BLaER1 treated with 17β-estradiol and CSF1 and Interleukin-3, amounts not matched to agents 10 nM and 100 nM (cell line): ENCODE measurements around the gene COG8.

Source experiments
- H3K27ac ChIP-seq, 11 experiments: shearing (Covaris generic); formaldehyde crosslinking; 2 replicates each; pipeline ENCODE4 v1.8.1; 2022
- H3K27me3 ChIP-seq, 11 experiments: shearing (Covaris generic); formaldehyde crosslinking; 2 replicates each; pipeline ENCODE4 v1.8.1; 2022
- H3K36me3 ChIP-seq, 11 experiments: shearing (Covaris generic); formaldehyde crosslinking; 2 replicates each; pipeline ENCODE4 v1.8.1; 2022
- H3K4me1 ChIP-seq, 10 experiments: shearing (Covaris generic); formaldehyde crosslinking; 2 replicates each; pipeline ENCODE4 v1.8.1; 2022
- H3K4me2 ChIP-seq, 11 experiments: shearing (Covaris generic); formaldehyde crosslinking; 2 replicates each; pipeline ENCODE4 v1.8.1; 2022
- H3K4me3 ChIP-seq, 10 experiments: shearing (Covaris generic); formaldehyde crosslinking; 2 replicates each; pipeline ENCODE4 v1.8.1; 2022
- H3K9ac ChIP-seq, 11 experiments: shearing (Covaris generic); formaldehyde crosslinking; 2 replicates each; pipeline ENCODE4 v1.8.1; 2022
- H3K9me3 ChIP-seq, 11 experiments: shearing (Covaris generic); formaldehyde crosslinking; replicated peaks in 1 of 11; 2 replicates each; pipeline ENCODE4 v1.8.1; 2022
- H4K20me1 ChIP-seq, 11 experiments: shearing (Covaris generic); formaldehyde crosslinking; 2 replicates each; pipeline ENCODE4 v1.8.1; 2022
- Cebpa-rat ChIP-seq, 11 experiments: shearing (Covaris generic); IDR thresholded peaks; 2 replicates each; pipeline ENCODE4 v1.8.1; 2022

Gene COG8

DNA sequence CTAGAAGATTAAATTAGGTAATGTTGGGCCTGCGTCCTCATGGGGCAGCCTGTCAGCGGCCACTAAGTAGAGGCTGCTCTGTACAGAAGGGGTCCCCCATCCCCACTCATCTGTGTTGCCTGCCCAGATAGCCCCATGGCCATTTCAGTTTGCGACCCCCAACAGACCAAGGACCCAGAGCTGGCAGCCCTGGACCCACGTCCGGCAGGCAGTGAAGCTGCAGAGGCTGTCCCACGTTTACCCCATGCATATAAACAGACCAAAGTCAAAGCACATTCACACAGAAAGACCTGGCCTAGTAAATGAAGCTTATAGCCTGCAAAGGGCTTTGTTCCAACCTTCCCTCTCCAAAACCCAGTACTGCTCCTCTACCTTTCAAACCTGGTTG is 13.6 kb downstream of the COG8 start:
- H3K4me1 ChIP-seq = peaks cover 84 to 90% (median 88%) of the 10 kb centered on the region in 10 experiments
- TF ChIP-seq Cebpa-rat (IDR thresholded peaks at IDR 0.05) = no peak
- H3K4me3 ChIP-seq = 0 out of 20 replicates have a peak overlapping the region, but pooled peaks of 3 of the 10 experiments have one; percentile 2 to 82 (median 20)
- H4K20me1 ChIP-seq = peaks cover 81 to 95% (median 93%) of the 10 kb centered on the region in 11 experiments
- no peaks in the 10 kb centered on the region for H3K9me3 ChIP-seq
- peaks cover 62 to 86% (median 82%) of the 10 kb centered on the region in 11 experiments for H3K36me3 ChIP-seq
- H3K4me2 ChIP-seq = peak overlapping the region; percentile 92 to 100 (median 99)
- H3K27me3 ChIP-seq = no peaks in the 10 kb centered on the region
- H3K9ac ChIP-seq = peak overlapping the region in 4 of 11 experiments; percentile 1 to 94 (median 42); a peak in 1 of 22 replicates
- no peak overlapping the region for H3K27ac ChIP-seq

DNA sequence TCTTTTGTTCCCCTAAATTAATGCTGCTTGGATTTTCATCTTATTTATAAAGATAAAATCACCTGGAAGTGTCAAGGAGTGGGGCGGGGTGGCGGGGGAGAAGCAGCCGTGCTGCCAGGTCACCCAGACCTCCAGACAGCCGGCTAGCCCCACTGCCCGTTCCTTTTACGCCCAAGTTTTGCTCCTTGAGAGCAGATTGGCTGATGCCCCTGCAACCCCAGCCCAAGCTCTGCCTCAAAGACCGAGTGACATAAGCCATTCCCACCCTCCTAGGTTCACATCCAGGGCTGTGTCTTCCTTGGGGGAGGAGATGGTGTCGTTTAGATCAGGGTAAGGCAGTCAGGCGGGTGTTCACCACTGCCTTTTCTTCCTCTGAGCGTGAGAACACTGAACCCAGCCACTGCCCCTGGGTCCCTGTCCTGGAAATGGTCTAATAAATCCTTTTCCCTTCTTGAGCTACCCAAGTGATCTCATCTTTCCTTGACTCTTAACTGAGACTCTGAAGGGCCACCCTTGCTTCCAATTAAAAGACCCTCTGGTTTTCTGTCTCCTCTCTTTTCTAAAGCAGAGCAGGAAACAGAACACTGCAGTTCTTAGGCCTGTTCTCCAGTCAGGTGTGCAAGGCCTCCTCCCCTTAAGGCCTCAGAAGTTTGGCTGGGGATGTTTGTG is 14.6 kb downstream of the COG8 start:
- peak overlapping the region in 8 of 11 experiments; percentile 7 to 65 (median 43); a peak in 13 of 22 replicates for H3K9ac ChIP-seq
- no peak for TF ChIP-seq Cebpa-rat (IDR thresholded peaks at IDR 0.05)
- peak overlapping the region in 4 of 11 experiments; percentile 17 to 35 (median 25); a peak in 5 of 22 replicates for H3K27ac ChIP-seq
- H3K9me3 ChIP-seq = no peaks in the 10 kb centered on the region
- peaks cover 73 to 97% (median 93%) of the 10 kb centered on the region in 11 experiments for H3K36me3 ChIP-seq
- 0 out of 20 replicates have a peak overlapping the region, but pooled peaks of 1 of the 10 experiments have one; percentile 28 for H3K4me3 ChIP-seq
- no peaks in the 10 kb centered on the region for H3K27me3 ChIP-seq
- H3K4me1 ChIP-seq = peaks cover 88 to 100% (median 98%) of the 10 kb centered on the region in 10 experiments
- H4K20me1 ChIP-seq = peaks cover 92 to 100% (median 100%) of the 10 kb centered on the region in 11 experiments
- H3K4me2 ChIP-seq = peak overlapping the region; percentile 57 to 99 (median 79); a peak in 21 of 22 replicates

DNA sequence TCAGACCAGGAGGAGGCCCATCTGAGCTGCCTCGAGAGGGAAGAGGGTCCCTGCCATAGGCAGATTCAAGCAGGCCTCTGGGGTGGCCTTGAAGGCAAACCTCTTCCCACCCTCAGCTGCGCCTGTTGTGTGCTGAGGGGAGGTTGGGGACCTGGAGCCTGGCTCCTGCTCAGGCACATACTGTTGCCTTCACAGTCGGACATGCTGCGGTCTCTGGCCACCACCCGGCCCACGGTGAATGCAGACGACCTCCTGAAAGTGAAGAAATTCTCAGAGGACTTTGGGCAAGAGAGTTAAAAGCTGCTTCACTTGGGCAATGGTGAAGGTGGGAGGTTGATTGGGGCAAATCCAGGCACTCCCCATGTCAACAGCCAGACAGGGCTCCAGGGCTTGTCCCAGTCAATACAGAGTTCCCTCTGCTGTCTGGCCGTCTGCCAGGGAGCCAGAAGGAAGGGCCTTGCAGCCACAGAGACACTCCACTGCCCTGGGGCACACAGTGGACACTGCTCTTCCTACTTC is 15.3 kb downstream of the COG8 start:
- TF ChIP-seq Cebpa-rat (IDR thresholded peaks at IDR 0.05) = no peak
- Histone ChIP-seq H3K4me3 (no peak overlapping the region), H3K27me3 (no peaks in the 10 kb centered on the region), H4K20me1 (peaks cover 92 to 100% (median 100%) of the 10 kb centered on the region in 11 experiments), H3K4me2 (peak overlapping the region; percentile 57 to 99 (median 77)), H3K27ac (peak overlapping the region in 8 of 11 experiments; percentile 16 to 35 (median 26); a peak in 5 of 22 replicates), H3K36me3 (peaks cover 79 to 100% (median 99%) of the 10 kb centered on the region in 11 experiments), H3K9ac (peak overlapping the region; percentile 19 to 65 (median 39); a peak in 13 of 22 replicates), H3K4me1 (peaks cover 81 to 100% (median 95%) of the 10 kb centered on the region in 10 experiments), H3K9me3 (no peaks in the 10 kb centered on the region)

GRCh38 chr16:69323415-69323814 is 15.9 kb downstream of the COG8 start:
- peaks cover 75 to 93% (median 88%) of the 10 kb centered on the region in 10 experiments for H3K4me1 ChIP-seq
- H3K27me3 ChIP-seq = no peaks in the 10 kb centered on the region
- H4K20me1 ChIP-seq = peaks cover 92 to 100% (median 100%) of the 10 kb centered on the region in 11 experiments
- H3K4me3 ChIP-seq = no peak overlapping the region
- H3K9me3 ChIP-seq = no peaks in the 10 kb centered on the region
- peaks cover 86 to 100% (median 99%) of the 10 kb centered on the region in 11 experiments for H3K36me3 ChIP-seq
- peak overlapping the region; percentile 57 to 99 (median 77) for H3K4me2 ChIP-seq
- H3K27ac ChIP-seq = no peak overlapping the region; a peak in 2 of 22 replicates
- H3K9ac ChIP-seq = peak overlapping the region in 5 of 11 experiments; percentile 0 to 65 (median 45); a peak in 4 of 22 replicates
- TF ChIP-seq Cebpa-rat (IDR thresholded peaks at IDR 0.05) = no peak

GRCh38 chr16:69322343-69322742 is 17.0 kb downstream of the COG8 start:
- Histone ChIP-seq H3K36me3 (peaks cover 91 to 100% (median 98%) of the 10 kb centered on the region in 11 experiments), H3K4me3 (peak overlapping the region in 1 of 10 experiments; percentile 33; a peak in 1 of 20 replicates), H3K27me3 (no peaks in the 10 kb centered on the region), H3K27ac (peak overlapping the region in 6 of 11 experiments; percentile 3 to 40 (median 9); a peak in 4 of 22 replicates), H3K4me2 (peak overlapping the region in 10 of 11 experiments; percentile 1 to 99 (median 74); a peak in 19 of 22 replicates), H3K4me1 (peaks cover 64 to 83% (median 78%) of the 10 kb centered on the region in 10 experiments), H3K9me3 (no peaks in the 10 kb centered on the region), H3K9ac (peak overlapping the region in 8 of 11 experiments; percentile 3 to 70 (median 28); a peak in 12 of 22 replicates), H4K20me1 (peaks cover 88 to 100% (median 98%) of the 10 kb centered on the region in 11 experiments)
- TF ChIP-seq Cebpa-rat (IDR thresholded peaks at IDR 0.05) = no peak

GRCh38 chr16:69321080-69321479 is 18.3 kb downstream of the COG8 start:
- Histone ChIP-seq H3K9ac (peak overlapping the region in 7 of 11 experiments; percentile 12 to 70 (median 45); a peak in 15 of 22 replicates), H4K20me1 (peaks cover 85 to 100% (median 98%) of the 10 kb centered on the region in 11 experiments), H3K27me3 (no peaks in the 10 kb centered on the region), H3K9me3 (no peaks in the 10 kb centered on the region), H3K4me2 (peak overlapping the region; percentile 6 to 99 (median 72); a peak in 20 of 22 replicates), H3K4me3 (peak overlapping the region in 4 of 10 experiments; percentile 18 to 40 (median 26); a peak in 4 of 20 replicates), H3K4me1 (peaks cover 51 to 70% (median 65%) of the 10 kb centered on the region in 10 experiments), H3K27ac (peak overlapping the region in 6 of 11 experiments; percentile 7 to 52 (median 12); a peak in 3 of 22 replicates), H3K36me3 (peaks cover 95 to 100% (median 99%) of the 10 kb centered on the region in 11 experiments)
- TF ChIP-seq Cebpa-rat (IDR thresholded peaks at IDR 0.05) = no peak

DNA sequence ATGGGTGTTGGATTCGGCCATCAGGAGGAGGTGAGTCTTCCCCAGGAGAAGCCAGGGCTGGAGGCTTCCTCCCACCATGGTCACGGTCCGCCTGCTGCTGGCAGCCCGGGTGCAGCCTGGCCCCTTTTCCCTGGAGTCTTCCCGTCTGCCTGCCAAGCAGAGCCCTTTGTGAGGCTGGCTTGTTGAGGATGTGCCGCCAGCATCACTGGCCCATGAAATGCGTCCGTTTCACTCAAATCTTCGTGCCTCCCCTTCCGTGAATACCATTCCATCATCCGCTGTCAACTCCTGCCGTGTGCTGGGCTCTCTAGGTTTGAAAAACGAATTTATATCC is 18.7 kb downstream of the COG8 start:
- H3K9ac ChIP-seq = peak overlapping the region in 9 of 11 experiments; percentile 5 to 70 (median 45); a peak in 17 of 22 replicates
- no peak for TF ChIP-seq Cebpa-rat (IDR thresholded peaks at IDR 0.05)
- peaks cover 95 to 100% (median 99%) of the 10 kb centered on the region in 11 experiments for H3K36me3 ChIP-seq
- no peaks in the 10 kb centered on the region for H3K27me3 ChIP-seq
- H3K27ac ChIP-seq = peak overlapping the region in 6 of 11 experiments; percentile 7 to 52 (median 12); a peak in 3 of 22 replicates
- H3K9me3 ChIP-seq = no peaks in the 10 kb centered on the region
- peak overlapping the region; percentile 30 to 99 (median 72) for H3K4me2 ChIP-seq
- H3K4me3 ChIP-seq = peak overlapping the region in 5 of 10 experiments; percentile 13 to 40 (median 25); a peak in 5 of 20 replicates
- H4K20me1 ChIP-seq = peaks cover 85 to 100% (median 98%) of the 10 kb centered on the region in 11 experiments
- H3K4me1 ChIP-seq = peaks cover 48 to 66% (median 61%) of the 10 kb centered on the region in 10 experiments
